ENCODE results near the gene EPHA5.
"Not testable (repeated sequence)": the region's sequence is repeated elsewhere in the genome, so short reads cannot be mapped to it uniquely, and the experiment has no call there.

Gene EPHA5

GRCh38 chr4:65370709-65371108 is 299.6 kb downstream of the EPHA5 start:
- DNase-seq (ENCODE audit: low read depth, low spot score) = no peak

GRCh38 chr4:65367306-65367705 is 303.0 kb downstream of the EPHA5 start:
- peak; percentile 25 for DNase-seq (ENCODE audit: low read depth, low spot score)

- no peak for DNase-seq (ENCODE audit: low read depth, low spot score)
These were observed 311.4 kb downstream of the EPHA5 start for GRCh38 chr4:65358914-65359313.

GRCh38 chr4:65353098-65353497 is 317.2 kb downstream of the EPHA5 start:
- no peak for DNase-seq (ENCODE audit: low read depth, low spot score)

- DNase-seq (ENCODE audit: low read depth, low spot score) = peak; percentile 88
These were observed 325.9 kb downstream of the EPHA5 start for GRCh38 chr4:65344278-65344825.

GRCh38 chr4:65343342-65343741 is 326.9 kb downstream of the EPHA5 start:
- DNase-seq (ENCODE audit: low read depth, low spot score) = no peak

- no peak for DNase-seq (ENCODE audit: low read depth, low spot score)
These were observed 328.7 kb downstream of the EPHA5 start for GRCh38 chr4:65341557-65341956.

- no peak for DNase-seq (ENCODE audit: low read depth, low spot score)
These were observed 329.7 kb downstream of the EPHA5 start for GRCh38 chr4:65340382-65341109.

GRCh38 chr4:65337371-65337770 is 332.9 kb downstream of the EPHA5 start:
- no peak for DNase-seq (ENCODE audit: low read depth, low spot score)

- DNase-seq (ENCODE audit: low read depth, low spot score) = no peak
These were observed 333.8 kb downstream of the EPHA5 start for GRCh38 chr4:65336465-65336864.

GRCh38 chr4:65316534-65316933 is 353.8 kb downstream of the EPHA5 start:
- no peak for DNase-seq (ENCODE audit: low read depth, low spot score)

GRCh38 chr4:65311120-65311519 is 359.2 kb downstream of the EPHA5 start:
- DNase-seq (ENCODE audit: low read depth, low spot score) = no peak

GRCh38 chr4:65310586-65310985 is 359.7 kb downstream of the EPHA5 start:
- no peak for DNase-seq (ENCODE audit: low read depth, low spot score)

GRCh38 chr4:65308626-65309025 is 361.7 kb downstream of the EPHA5 start:
- not testable (repeated sequence) for DNase-seq (ENCODE audit: low read depth, low spot score)

- peak; percentile 15 for DNase-seq (ENCODE audit: low read depth, low spot score)
These were observed 368.1 kb downstream of the EPHA5 start for GRCh38 chr4:65302145-65302544.

- DNase-seq (ENCODE audit: low read depth, low spot score) = no peak
These were observed 374.0 kb downstream of the EPHA5 start for GRCh38 chr4:65296246-65296645.

- no peak for DNase-seq (ENCODE audit: low read depth, low spot score)
These were observed 383.2 kb downstream of the EPHA5 start for GRCh38 chr4:65287071-65287470.

Data from astrocyte of the hippocampus (primary cell).